Parathyroid adenoma (tissue), 2 donors: ENCODE data around the gene HMGCLL1.

Experiments used
- H2AFZ ChIP-seq: fragments of 300-600 bp; sonication (generic); one replicate; pipeline ENCODE4 v1.7.0; 2017; ENCODE audit warnings: antibody characterized with exemption, mild to moderate bottlenecking
- H3K27ac ChIP-seq: fragments of 300-600 bp; sonication (generic); one replicate; pipeline ENCODE4 v1.7.0; 2017
- H3K27me3 ChIP-seq: fragments of 300-600 bp; sonication (generic); one replicate; pipeline ENCODE4 v1.7.0; 2017; ENCODE audit warnings: low read length; ENCODE audit not compliant: control insufficient read depth, insufficient read depth
- H3K36me3 ChIP-seq: fragments of 300-600 bp; sonication (generic); one replicate; pipeline ENCODE4 v1.7.0; 2017; ENCODE audit warnings: low read length; ENCODE audit not compliant: control insufficient read depth, insufficient read depth
- H3K4me1 ChIP-seq: fragments of 300-600 bp; sonication (generic); one replicate; pipeline ENCODE4 v1.7.0; 2017; ENCODE audit warnings: control low read depth
- H3K4me2 ChIP-seq: fragments of 300-600 bp; sonication (generic); one replicate; pipeline ENCODE4 v1.7.0; 2017; ENCODE audit warnings: low read length
- H3K4me3 ChIP-seq: fragments of 300-600 bp; sonication (generic); one replicate; pipeline ENCODE4 v1.7.0; 2017; ENCODE audit warnings: low read depth, low read length
- H3K79me2 ChIP-seq: fragments of 300-600 bp; sonication (generic); one replicate; pipeline ENCODE4 v1.7.0; 2017; ENCODE audit warnings: control low read depth
- H3K9ac ChIP-seq: fragments of 300-600 bp; sonication (generic); one replicate; pipeline ENCODE4 v1.7.0; 2017; ENCODE audit warnings: mild to moderate bottlenecking
- H3K9me3 ChIP-seq: fragments of 300-600 bp; sonication (generic); one replicate; pipeline ENCODE4 v1.7.0; 2017; ENCODE audit warnings: low read length; ENCODE audit not compliant: control insufficient read depth
- TF ChIP-seq, protein P1 (sequence below): fragments of 300-600 bp; sonication (generic); IDR thresholded peaks from one replicate; pipeline ENCODE4 v1.7.0; 2017; ENCODE audit warnings: antibody characterized with exemption, mild to moderate bottlenecking
- donor health status: primary hyperparathyroidism.

HMGCLL1 gene

DNA sequence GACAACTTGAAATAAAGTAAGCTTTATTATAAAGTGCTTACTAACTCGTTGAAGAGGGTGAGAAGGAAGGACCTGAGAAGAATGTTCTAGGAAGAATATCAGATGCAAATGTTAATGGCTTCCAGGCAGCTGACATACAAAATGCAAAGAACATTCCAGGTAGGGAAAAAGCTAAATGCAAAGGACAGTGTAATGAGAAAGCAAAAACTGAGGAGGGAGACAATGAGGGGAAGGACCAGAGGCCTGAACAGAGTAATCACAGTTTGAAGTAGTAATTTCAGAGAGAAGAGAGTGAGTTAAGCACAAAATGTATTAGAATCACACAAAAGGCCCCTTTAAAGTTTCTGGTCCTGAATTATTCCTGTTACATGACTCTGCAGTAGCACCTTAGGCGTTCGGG is 81.3 kb downstream of the HMGCLL1 start:
- TF ChIP-seq, protein P1, sequence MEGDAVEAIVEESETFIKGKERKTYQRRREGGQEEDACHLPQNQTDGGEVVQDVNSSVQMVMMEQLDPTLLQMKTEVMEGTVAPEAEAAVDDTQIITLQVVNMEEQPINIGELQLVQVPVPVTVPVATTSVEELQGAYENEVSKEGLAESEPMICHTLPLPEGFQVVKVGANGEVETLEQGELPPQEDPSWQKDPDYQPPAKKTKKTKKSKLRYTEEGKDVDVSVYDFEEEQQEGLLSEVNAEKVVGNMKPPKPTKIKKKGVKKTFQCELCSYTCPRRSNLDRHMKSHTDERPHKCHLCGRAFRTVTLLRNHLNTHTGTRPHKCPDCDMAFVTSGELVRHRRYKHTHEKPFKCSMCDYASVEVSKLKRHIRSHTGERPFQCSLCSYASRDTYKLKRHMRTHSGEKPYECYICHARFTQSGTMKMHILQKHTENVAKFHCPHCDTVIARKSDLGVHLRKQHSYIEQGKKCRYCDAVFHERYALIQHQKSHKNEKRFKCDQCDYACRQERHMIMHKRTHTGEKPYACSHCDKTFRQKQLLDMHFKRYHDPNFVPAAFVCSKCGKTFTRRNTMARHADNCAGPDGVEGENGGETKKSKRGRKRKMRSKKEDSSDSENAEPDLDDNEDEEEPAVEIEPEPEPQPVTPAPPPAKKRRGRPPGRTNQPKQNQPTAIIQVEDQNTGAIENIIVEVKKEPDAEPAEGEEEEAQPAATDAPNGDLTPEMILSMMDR = no peak
- H3K4me3 ChIP-seq = no peak overlapping the region
- no peak overlapping the region for H3K27ac ChIP-seq
- H3K79me2 ChIP-seq = no peaks in the 10 kb centered on the region
- no peaks in the 10 kb centered on the region for H3K27me3 ChIP-seq
- H3K9me3 ChIP-seq = no peaks in the 10 kb centered on the region
- no peaks in the 10 kb centered on the region for H3K4me1 ChIP-seq
- H3K9ac ChIP-seq = no peak overlapping the region
- H3K4me2 ChIP-seq = no peak overlapping the region
- no peaks in the 10 kb centered on the region for H3K36me3 ChIP-seq
- no peak overlapping the region for H2AFZ ChIP-seq

DNA sequence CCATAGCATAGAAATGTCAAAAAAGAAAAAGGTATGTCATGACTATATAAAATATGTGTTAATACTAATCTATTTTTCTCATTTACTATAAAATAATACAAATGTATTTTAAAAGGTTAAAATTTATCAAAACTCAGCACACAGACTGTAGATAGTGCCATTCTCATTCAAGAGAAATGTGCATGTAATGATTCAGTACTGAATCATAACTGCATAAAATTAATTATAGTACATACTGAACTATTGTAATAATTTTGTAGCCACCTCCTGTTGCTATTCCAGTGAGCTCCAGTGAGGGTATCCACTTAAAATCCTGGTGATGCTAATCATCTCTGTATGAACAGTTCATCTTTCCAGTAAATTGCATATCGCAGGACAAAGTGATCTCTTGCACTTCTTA is 82.8 kb downstream of the HMGCLL1 start:
- Histone ChIP-seq H3K4me3 (no peak overlapping the region), H3K27ac (no peak overlapping the region), H3K27me3 (no peaks in the 10 kb centered on the region), H3K79me2 (no peaks in the 10 kb centered on the region), H3K4me2 (no peak overlapping the region), H3K9me3 (no peaks in the 10 kb centered on the region), H2AFZ (no peak overlapping the region), H3K4me1 (no peaks in the 10 kb centered on the region), H3K36me3 (no peaks in the 10 kb centered on the region), H3K9ac (no peak overlapping the region)
- TF ChIP-seq, protein P1 = no peak

DNA sequence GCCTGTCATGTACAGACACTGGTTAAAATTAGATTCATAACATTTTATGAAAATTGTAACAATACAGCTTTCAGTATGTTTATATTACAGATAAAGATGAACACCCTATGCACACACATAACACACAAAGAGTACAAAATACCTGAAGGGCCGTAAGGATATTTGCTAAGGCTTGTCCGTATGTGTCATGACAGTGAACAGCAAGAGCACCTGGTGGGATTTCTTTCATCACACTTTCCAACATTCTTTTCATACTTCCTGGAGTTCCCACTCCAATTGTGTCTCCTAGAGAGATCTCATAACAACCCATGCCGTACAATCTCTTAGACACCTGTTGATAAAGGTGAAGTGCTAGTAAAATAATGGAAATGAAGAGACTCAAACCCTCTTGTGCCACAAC is 83.7 kb downstream of the HMGCLL1 start:
- no peak overlapping the region for H3K27ac ChIP-seq
- no peak overlapping the region for H3K4me3 ChIP-seq
- no peaks in the 10 kb centered on the region for H3K36me3 ChIP-seq
- H3K79me2 ChIP-seq = no peaks in the 10 kb centered on the region
- no peak overlapping the region for H3K9ac ChIP-seq
- H3K4me2 ChIP-seq = no peak overlapping the region
- TF ChIP-seq, protein P1 = no peak
- H2AFZ ChIP-seq = no peak overlapping the region
- no peaks in the 10 kb centered on the region for H3K27me3 ChIP-seq
- H3K9me3 ChIP-seq = no peaks in the 10 kb centered on the region
- no peaks in the 10 kb centered on the region for H3K4me1 ChIP-seq

DNA sequence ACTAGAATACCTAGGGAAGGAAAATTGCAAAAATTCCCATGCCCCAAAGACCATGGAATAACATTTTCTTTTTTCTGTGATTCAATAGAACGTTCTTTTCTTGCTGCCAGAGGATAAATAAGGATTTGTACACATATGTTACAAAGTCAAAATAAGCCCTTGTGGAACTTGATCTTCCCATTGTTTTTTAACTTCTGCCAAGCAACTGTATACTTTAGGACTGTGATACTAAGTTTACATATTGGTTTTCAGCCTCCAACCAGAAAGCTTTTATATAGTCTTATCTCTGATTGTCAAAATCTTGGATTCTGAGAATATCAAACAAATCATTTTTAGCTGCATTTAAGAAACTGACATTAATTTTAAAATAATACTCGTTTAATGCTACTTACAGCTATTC is 84.6 kb downstream of the HMGCLL1 start:
- Histone ChIP-seq H3K9ac (no peak overlapping the region), H3K27ac (no peak overlapping the region)
- TF ChIP-seq, protein P1 = no peak

DNA sequence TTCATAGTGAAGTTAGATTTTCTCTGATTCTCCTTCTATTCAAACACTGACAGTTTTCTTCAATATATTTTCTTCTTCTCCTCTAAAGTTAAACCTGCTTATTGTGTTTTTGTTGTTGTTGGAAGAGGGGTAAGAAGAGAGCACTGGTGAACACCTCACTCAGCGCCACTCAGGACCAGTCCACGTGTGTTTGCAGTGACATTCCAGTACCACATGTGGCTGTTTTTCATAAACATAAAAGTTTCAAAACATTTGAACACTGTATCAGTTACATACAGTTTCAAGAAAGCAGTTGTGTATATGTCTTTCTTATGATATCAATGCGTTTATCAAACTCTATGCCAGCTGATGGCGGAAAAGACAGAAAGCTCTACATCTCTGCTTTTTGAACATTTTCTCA is 86.7 kb downstream of the HMGCLL1 start:
- TF ChIP-seq, protein P1 = no peak
- H3K4me3 ChIP-seq = no peak overlapping the region
- H3K79me2 ChIP-seq = no peaks in the 10 kb centered on the region

More for the DNA sequence above, 84.6 kb downstream of the HMGCLL1 start:
- Histone ChIP-seq H3K27me3 (no peaks in the 10 kb centered on the region), H3K9me3 (no peaks in the 10 kb centered on the region), H3K36me3 (no peaks in the 10 kb centered on the region), H3K79me2 (no peaks in the 10 kb centered on the region), H2AFZ (no peak overlapping the region), H3K4me3 (no peak overlapping the region), H3K4me1 (no peaks in the 10 kb centered on the region), H3K4me2 (no peak overlapping the region)

More for the DNA sequence above, 86.7 kb downstream of the HMGCLL1 start:
- Histone ChIP-seq H2AFZ (no peak overlapping the region), H3K27ac (no peak overlapping the region), H3K9me3 (no peaks in the 10 kb centered on the region), H3K4me2 (no peak overlapping the region), H3K36me3 (no peaks in the 10 kb centered on the region), H3K4me1 (no peaks in the 10 kb centered on the region), H3K9ac (no peak overlapping the region), H3K27me3 (no peaks in the 10 kb centered on the region)
